ENCODE data around the gene NUDC. TPM values are rescaled to one million over a fixed set of nuclear protein-coding genes. Genes with fewer than 3 reads are reported as not detected.

The NUDC gene
- total and polyA plus RNA-seq, 2 of the 13 experiments (the other 11 are each of a cell fraction or from before 2014, with no cell fraction given) = 34.7 to 104 TPM

- TF ChIP-seq RERE (CRISPR knock-in tag; IDR thresholded peaks at IDR 0.05; ENCODE audit: low read depth) (no peak), ARNTL (CRISPR knock-in tag; IDR thresholded peaks at IDR 0.05) (no peak), ZNF530 (CRISPR knock-in tag; IDR thresholded peaks at IDR 0.05; ENCODE audit: low read depth) (no peak), HOXA5 (CRISPR knock-in tag; IDR thresholded peaks at IDR 0.05) (peak; percentile 78; the same call in 1 of the 2 replicates), ZNF563 (CRISPR knock-in tag; IDR thresholded peaks at IDR 0.05) (peak; percentile 93), DR1 (CRISPR knock-in tag; IDR thresholded peaks at IDR 0.05) (peak; percentile 90), ZBTB2 (CRISPR knock-in tag; IDR thresholded peaks at IDR 0.05; ENCODE audit: low read depth) (no peak), ZBTB3 (CRISPR knock-in tag; IDR thresholded peaks at IDR 0.05; ENCODE audit: borderline replicate concordance, low read depth) (no peak; the same call in 1 of the 2 replicates), ZNF580 (CRISPR knock-in tag; IDR thresholded peaks at IDR 0.05; ENCODE audit: borderline replicate concordance, low read depth) (peak; percentile 75; the same call in 1 of the 2 replicates), ZNF350 (CRISPR knock-in tag; IDR thresholded peaks at IDR 0.05; ENCODE audit: borderline replicate concordance, low read depth) (peak; percentile 80; the same call in 1 of the 2 replicates), ZNF740 (CRISPR knock-in tag; IDR thresholded peaks at IDR 0.05) (no peak), GZF1 (CRISPR knock-in tag; IDR thresholded peaks at IDR 0.05) (no peak), PATZ1 (CRISPR knock-in tag; IDR thresholded peaks at IDR 0.05) (peak; percentile 39; the same call in 1 of the 2 replicates), FOXK1 (CRISPR knock-in tag; IDR thresholded peaks at IDR 0.05; ENCODE audit: borderline replicate concordance, low read depth) (peak; percentile 38; the same call in 1 of the 2 replicates), MTA1 (CRISPR knock-in tag; IDR thresholded peaks at IDR 0.05; ENCODE audit: borderline replicate concordance) (peak; percentile 51; the same call in 1 of the 2 replicates), MBD4 (IDR thresholded peaks at IDR 0.05; ENCODE audit: borderline replicate concordance, low read length) (no peak), ZNF781 (CRISPR knock-in tag; IDR thresholded peaks at IDR 0.05; ENCODE audit: borderline replicate concordance, not compliant biosample characterization) (no peak), HMGA1 (CRISPR knock-in tag; conservative IDR thresholded peaks at IDR 0.05) (no peak)
Measured at GRCh38 chr1:26921540-26922430, at the start of gene NUDC (continued).

Measured in HepG2 (cell line).